Mesothelial cell of epicardium (in vitro differentiated cells): ENCODE data around the gene MAP3K9. TPM values are rescaled to one million over a fixed set of nuclear protein-coding genes. Genes with fewer than 3 reads are reported as not detected.

Source experiments
- DNase-seq, 2 experiments: peaks; one replicate each; pipeline ENCODE4 v3.0.0; 2021; ENCODE audit warnings: low spot score in 2 of 2; ENCODE audit not compliant: unreplicated experiment in 2 of 2
- H3K27ac Mint-ChIP-seq: 2 replicates; pipeline ENCODE4 v1.8.0; 2021; ENCODE audit warnings: mixed read lengths
- H3K27me3 Mint-ChIP-seq: 2 replicates; pipeline ENCODE4 v1.8.0; 2021; ENCODE audit warnings: low read depth, mixed read lengths
- H3K36me3 Mint-ChIP-seq: 2 replicates; pipeline ENCODE4 v1.8.0; 2021; ENCODE audit warnings: mixed read lengths
- H3K4me1 Mint-ChIP-seq: 2 replicates; pipeline ENCODE4 v1.8.0; 2021; ENCODE audit warnings: mixed read lengths
- H3K4me3 Mint-ChIP-seq: 2 replicates; pipeline ENCODE4 v1.8.0; 2021; ENCODE audit warnings: mild to moderate bottlenecking, moderate library complexity, mixed read lengths
- H3K9me3 Mint-ChIP-seq: 2 replicates; pipeline ENCODE4 v1.8.0; 2021; ENCODE audit warnings: mixed read lengths
- CTCF ChIP-seq: fragments of 200-600 bp; sonication (generic); IDR thresholded peaks from one replicate; pipeline ENCODE4 v1.5.0; 2021; ENCODE audit warnings: antibody characterized with exemption; ENCODE audit not compliant: unreplicated experiment
- total RNA-seq: library from RNA; stranded (reverse); gene quantifications from 3 replicates; pipeline ENCODE4 v1.2.1, GENCODE V29; 2021

The MAP3K9 gene
- total RNA-seq, 1 donor from 2014 or later: 9.5 TPM

- H3K9me3 Mint-ChIP-seq: no peaks in the 10 kb centered on the region
- no peak overlapping the region for H3K27ac Mint-ChIP-seq
- no peaks in the 10 kb centered on the region for H3K36me3 Mint-ChIP-seq
- no peak for TF ChIP-seq CTCF
- H3K27me3 Mint-ChIP-seq: no peaks in the 10 kb centered on the region
- no peaks in the 10 kb centered on the region for H3K4me1 Mint-ChIP-seq
- no peak overlapping the region for H3K4me3 Mint-ChIP-seq
- DNase-seq: no peak
Observed at GRCh38 chr14:70677341-70677740, 132.0 kb downstream of the MAP3K9 start.

Other genes starting within 250 kb of the MAP3K9 start
- 58.2 to 62.9 TPM (median 62.4 TPM) in 3 replicates for gene MED6, start 208.9 kb downstream of the MAP3K9 start, total RNA-seq
- gene TTC9, start 167.6 kb downstream of the MAP3K9 start, total RNA-seq: 4.6 to 5.1 TPM (median 4.8 TPM) in 3 replicates
- gene PCNX1, start 97.9 kb upstream of the MAP3K9 start, total RNA-seq: 73.5 to 77.2 TPM (median 76.2 TPM) in 3 replicates